ENCODE data around the gene ASMT.
"Not testable (repeated sequence)": the region's sequence is repeated elsewhere in the genome, so short reads cannot be mapped to it uniquely, and the experiment has no call there.

The ASMT gene

DNA sequence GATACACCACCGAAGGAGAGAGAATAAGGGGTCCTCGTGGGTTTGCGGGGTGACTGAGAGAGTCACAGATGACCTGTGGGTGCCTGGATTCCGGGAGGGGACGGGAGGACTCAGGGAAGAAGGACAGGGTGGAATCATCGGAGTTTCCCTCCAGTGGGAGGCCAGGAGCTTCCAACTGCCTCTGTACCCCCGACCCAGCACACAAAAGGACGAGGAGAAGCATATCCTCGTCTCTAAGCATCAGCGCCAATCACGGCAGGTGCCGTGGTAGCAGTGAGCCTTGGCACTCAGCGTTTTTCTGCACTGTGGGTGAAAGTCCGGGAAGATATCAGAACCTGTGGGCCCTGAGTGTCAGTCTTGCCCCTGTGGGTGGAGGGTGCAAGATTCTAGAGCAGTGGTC lies 62.0 kb downstream of the ASMT start:
- Histone ChIP-seq H3K27me3 (ENCODE audit: insufficient read depth, low read length) (no peaks in the 10 kb centered on the region), H3K9me3 (ENCODE audit: low read length) (no peaks in the 10 kb centered on the region), H3K4me3 (ENCODE audit: low read length) (no peak overlapping the region), H3K36me3 (ENCODE audit: insufficient read depth, low read length) (no peaks in the 10 kb centered on the region), H2AFZ (ENCODE audit: low read depth, low read length) (no peak overlapping the region), H3K4me1 (ENCODE audit: insufficient read depth, low read length) (no peaks in the 10 kb centered on the region)

DNA sequence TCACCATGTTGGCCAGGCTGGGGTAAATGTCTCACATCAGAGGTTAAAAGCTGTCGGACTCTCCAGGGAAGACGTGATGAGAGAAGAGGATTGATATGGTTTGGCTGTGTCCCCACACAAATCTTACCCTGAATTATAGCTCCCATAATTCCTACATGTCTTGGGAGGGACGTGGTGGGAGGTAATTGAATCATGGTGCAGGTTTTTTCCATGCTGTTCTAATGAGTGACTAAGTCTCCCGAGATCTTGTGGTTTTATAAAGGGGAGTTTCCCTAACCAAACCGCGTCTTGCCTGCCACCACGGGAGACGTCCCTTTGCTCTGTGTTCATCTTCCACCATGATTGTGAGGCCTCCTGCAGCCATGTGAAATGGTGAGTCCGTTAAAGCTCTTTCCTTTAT lies 64.4 kb downstream of the ASMT start:
- H3K4me3 ChIP-seq (ENCODE audit: low read length): no peak overlapping the region
- no peak overlapping the region for H2AFZ ChIP-seq (ENCODE audit: low read depth, low read length)
- H3K4me1 ChIP-seq (ENCODE audit: insufficient read depth, low read length): no peaks in the 10 kb centered on the region
- H3K36me3 ChIP-seq (ENCODE audit: insufficient read depth, low read length): no peaks in the 10 kb centered on the region
- H3K9me3 ChIP-seq (ENCODE audit: low read length): no peaks in the 10 kb centered on the region
- no peaks in the 10 kb centered on the region for H3K27me3 ChIP-seq (ENCODE audit: insufficient read depth, low read length)

DNA sequence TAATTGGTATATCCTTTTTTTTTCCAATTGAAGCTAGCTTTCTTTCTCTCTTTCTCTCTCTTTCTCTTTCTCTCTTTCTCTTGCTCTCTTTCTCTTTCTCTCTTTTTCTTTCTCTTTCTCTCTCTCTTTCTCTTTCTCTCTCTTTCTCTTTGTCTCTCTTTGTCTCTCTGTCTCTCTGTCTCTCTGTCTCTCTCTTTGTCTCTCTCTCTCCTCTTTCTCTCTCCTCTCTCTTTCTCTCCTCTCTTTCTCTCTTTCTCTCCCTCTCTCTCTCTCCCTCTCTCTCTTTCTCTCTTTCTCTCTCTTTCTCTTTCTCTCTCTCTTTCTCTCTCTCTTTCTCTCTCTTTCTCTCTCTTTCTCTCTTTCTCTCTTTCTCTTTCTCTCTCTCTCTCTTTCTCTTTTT lies 66.6 kb downstream of the ASMT start:
- Histone ChIP-seq H3K4me3 (ENCODE audit: low read length) (no peak overlapping the region), H3K9me3 (ENCODE audit: low read length) (no peaks in the 10 kb centered on the region), H3K4me1 (ENCODE audit: insufficient read depth, low read length) (peaks cover 4% of the 10 kb centered on the region), H2AFZ (ENCODE audit: low read depth, low read length) (no peak overlapping the region), H3K36me3 (ENCODE audit: insufficient read depth, low read length) (no peaks in the 10 kb centered on the region), H3K27me3 (ENCODE audit: insufficient read depth, low read length) (no peaks in the 10 kb centered on the region)

DNA sequence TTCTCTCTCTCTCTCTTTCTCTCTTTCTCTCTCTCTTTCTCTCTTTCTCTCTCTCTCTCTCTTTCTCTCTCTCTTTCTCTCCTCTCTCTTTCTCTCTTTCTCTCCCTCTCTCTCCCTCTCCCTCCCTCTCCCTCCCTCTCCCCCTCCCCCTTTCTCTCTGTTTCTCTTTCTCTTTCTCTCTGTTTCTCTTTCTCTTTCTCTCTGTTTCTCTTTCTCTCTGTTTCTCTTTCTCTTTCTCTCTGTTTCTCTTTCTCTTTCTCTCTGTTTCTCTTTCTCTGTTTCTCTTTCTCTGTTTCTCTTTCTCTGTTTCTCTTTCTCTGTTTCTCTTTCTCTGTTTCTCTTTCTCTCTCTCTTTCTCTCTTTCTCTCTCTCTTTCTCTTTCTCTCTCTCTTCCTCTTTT lies 67.0 kb downstream of the ASMT start:
- H2AFZ ChIP-seq (ENCODE audit: low read depth, low read length); H3K4me3 ChIP-seq (ENCODE audit: low read length); H3K27me3 ChIP-seq (ENCODE audit: insufficient read depth, low read length); H3K4me1 ChIP-seq (ENCODE audit: insufficient read depth, low read length); H3K36me3 ChIP-seq (ENCODE audit: insufficient read depth, low read length); H3K9me3 ChIP-seq (ENCODE audit: low read length): not testable (repeated sequence)

DNA sequence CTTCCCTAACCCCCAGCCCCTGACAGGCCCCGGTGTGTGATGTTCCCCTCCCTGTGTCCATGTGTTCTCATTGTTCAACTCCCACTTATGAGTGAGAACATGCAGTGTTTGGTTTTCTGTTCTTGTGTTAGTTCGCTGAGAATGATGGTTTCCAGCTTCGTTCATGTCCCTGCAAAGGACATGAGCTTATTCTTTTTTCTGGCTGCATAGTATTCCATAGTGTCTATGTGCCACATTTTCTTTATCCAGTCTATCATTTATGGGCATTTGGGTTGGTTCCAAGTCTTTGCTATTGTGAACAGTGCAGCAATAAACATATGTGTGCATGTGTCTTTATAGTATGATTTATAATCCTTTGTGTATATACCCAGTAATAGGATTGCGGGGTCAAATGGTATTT lies 67.6 kb downstream of the ASMT start:
- not testable (repeated sequence) for H3K36me3 ChIP-seq (ENCODE audit: insufficient read depth, low read length); H3K27me3 ChIP-seq (ENCODE audit: insufficient read depth, low read length); H3K9me3 ChIP-seq (ENCODE audit: low read length); H3K4me3 ChIP-seq (ENCODE audit: low read length); H2AFZ ChIP-seq (ENCODE audit: low read depth, low read length); H3K4me1 ChIP-seq (ENCODE audit: insufficient read depth, low read length)

DNA sequence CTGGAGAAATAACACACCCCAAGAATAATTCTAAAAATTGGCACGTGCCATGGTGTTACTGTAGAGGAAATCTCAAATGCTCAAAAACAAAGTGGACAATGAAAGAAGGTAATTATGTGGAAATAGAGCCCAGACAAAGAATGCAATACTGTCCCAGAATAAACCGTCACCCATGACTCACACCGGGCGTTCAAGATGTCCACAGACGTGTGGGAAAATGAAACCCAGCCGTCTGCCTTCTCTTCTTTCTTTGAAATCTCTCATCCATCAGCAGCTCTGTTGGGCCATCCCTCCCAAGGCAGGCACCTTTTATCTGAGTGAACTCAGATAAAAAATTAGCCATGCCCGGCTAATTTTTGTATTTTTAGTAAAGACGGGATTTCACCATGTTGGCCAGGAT lies 70.0 kb downstream of the ASMT start:
- not testable (repeated sequence) for H2AFZ ChIP-seq (ENCODE audit: low read depth, low read length); H3K9me3 ChIP-seq (ENCODE audit: low read length); H3K27me3 ChIP-seq (ENCODE audit: insufficient read depth, low read length); H3K4me3 ChIP-seq (ENCODE audit: low read length); H3K36me3 ChIP-seq (ENCODE audit: insufficient read depth, low read length); H3K4me1 ChIP-seq (ENCODE audit: insufficient read depth, low read length)

DNA sequence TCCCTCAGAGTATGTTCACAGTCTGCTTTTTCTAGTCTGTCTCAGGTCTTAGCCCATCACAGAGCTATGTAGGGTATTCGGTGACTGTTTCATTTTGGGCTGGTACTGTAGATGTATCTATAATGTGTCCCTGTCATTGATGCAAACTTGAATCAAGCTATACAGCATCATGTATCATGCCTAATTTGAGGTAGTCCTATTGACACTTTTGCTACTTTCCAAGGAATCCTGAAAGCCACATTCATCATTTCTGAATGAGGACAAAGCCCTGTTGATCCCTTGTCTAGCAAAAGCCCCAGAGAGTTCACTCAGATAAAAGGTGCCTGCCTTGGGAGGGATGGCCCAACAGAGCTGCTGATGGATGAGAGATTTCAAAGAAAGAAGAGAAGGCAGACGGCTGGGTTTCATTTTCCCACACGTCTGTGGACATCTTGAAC lies 70.6 kb downstream of the ASMT start:
- H2AFZ ChIP-seq (ENCODE audit: low read depth, low read length); H3K36me3 ChIP-seq (ENCODE audit: insufficient read depth, low read length); H3K9me3 ChIP-seq (ENCODE audit: low read length): not testable (repeated sequence)

DNA sequence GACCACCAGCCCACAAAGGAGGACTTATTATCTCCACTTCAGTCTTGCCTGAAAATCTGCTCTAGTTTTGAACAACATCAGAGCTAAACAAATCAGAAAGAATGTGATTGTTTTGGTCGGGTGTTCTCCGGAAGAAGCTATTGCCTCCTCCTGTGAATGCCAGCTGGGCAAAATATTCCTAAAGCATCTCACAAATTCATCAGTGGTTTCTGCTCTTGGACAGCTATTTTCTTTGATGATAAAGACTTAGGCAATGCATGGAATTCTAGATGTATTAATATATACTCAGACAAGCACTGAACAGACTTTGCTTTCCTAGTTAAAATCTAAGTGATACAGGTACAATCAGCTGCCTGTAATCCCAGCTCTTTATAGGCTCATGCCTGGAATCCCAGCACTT lies 71.8 kb downstream of the ASMT start:
- Histone ChIP-seq H3K36me3 (ENCODE audit: insufficient read depth, low read length) (no peaks in the 10 kb centered on the region), H3K27me3 (ENCODE audit: insufficient read depth, low read length) (no peaks in the 10 kb centered on the region), H3K4me1 (ENCODE audit: insufficient read depth, low read length) (peaks cover 4% of the 10 kb centered on the region), H2AFZ (ENCODE audit: low read depth, low read length) (no peak overlapping the region), H3K4me3 (ENCODE audit: low read length) (no peak overlapping the region), H3K9me3 (ENCODE audit: low read length) (no peaks in the 10 kb centered on the region)

More for the DNA sequence above, 70.6 kb downstream of the ASMT start:
- H3K4me3 ChIP-seq (ENCODE audit: low read length); H3K4me1 ChIP-seq (ENCODE audit: insufficient read depth, low read length); H3K27me3 ChIP-seq (ENCODE audit: insufficient read depth, low read length): not testable (repeated sequence)
